MM.1S (cell line): ENCODE results near the gene AGPAT2.
A peak's percentile ranks its signal among the peaks of the same experiment; 100 is the strongest.

Experiments used
- DNase-seq: peaks from one replicate; pipeline ENCODE4 v3.0.0-alpha.2; 2015
- H2AFZ ChIP-seq: fragments of 300-600 bp; sonication (generic); 2 replicates; pipeline ENCODE4 v1.6.0; 2016; ENCODE audit warnings: antibody characterized with exemption, low read length
- H3F3A ChIP-seq: fragments of 300-600 bp; sonication (generic); 2 replicates; pipeline ENCODE4 v1.6.1; 2016; ENCODE audit warnings: mild to moderate bottlenecking, antibody characterized with exemption, low read length, moderate library complexity, mixed read lengths; ENCODE audit not compliant: insufficient read depth
- H3K27ac ChIP-seq: fragments of 300-600 bp; sonication (generic); 2 replicates; pipeline ENCODE4 v1.5.1; 2016; ENCODE audit warnings: mild to moderate bottlenecking, low read length
- H3K27me3 ChIP-seq: fragments of 300-600 bp; sonication (generic); replicated peaks from 2 replicates; pipeline ENCODE4 v1.6.0; 2016; ENCODE audit warnings: low read length; ENCODE audit not compliant: insufficient read depth
- H3K36me3 ChIP-seq: fragments of 300-600 bp; sonication (generic); replicated peaks from 2 replicates; pipeline ENCODE4 v1.6.1; 2016; ENCODE audit warnings: mild to moderate bottlenecking, low read length, mixed read lengths; ENCODE audit not compliant: insufficient read depth
- H3K4me1 ChIP-seq: fragments of 300-600 bp; sonication (generic); 2 replicates; pipeline ENCODE4 v1.6.1; 2016; ENCODE audit warnings: low read length, mixed read lengths
- H3K4me2 ChIP-seq: fragments of 300-600 bp; sonication (generic); 2 replicates; pipeline ENCODE4 v1.6.0; 2016; ENCODE audit warnings: low read depth, low read length
- H3K4me3 ChIP-seq: fragments of 300-600 bp; sonication (generic); 2 replicates; pipeline ENCODE4 v1.5.1; 2016; ENCODE audit warnings: low read length, mixed read lengths
- H3K79me2 ChIP-seq: fragments of 300-600 bp; sonication (generic); 2 replicates; pipeline ENCODE4 v1.6.1; 2016; ENCODE audit warnings: mixed run types, low read length, mixed read lengths
- H3K9ac ChIP-seq: fragments of 300-600 bp; sonication (generic); 2 replicates; pipeline ENCODE4 v1.6.1; 2016; ENCODE audit warnings: low read length, mixed read lengths
- H3K9me2 ChIP-seq: fragments of 300-600 bp; sonication (generic); replicated peaks from 2 replicates; pipeline ENCODE4 v1.6.1; 2016; ENCODE audit warnings: mild to moderate bottlenecking, low read length, mixed read lengths; ENCODE audit not compliant: insufficient read depth
- H3K9me3 ChIP-seq: fragments of 300-600 bp; sonication (generic); replicated peaks from 2 replicates; pipeline ENCODE4 v1.6.1; 2016; ENCODE audit warnings: mild to moderate bottlenecking, low read length, mixed read lengths; ENCODE audit not compliant: insufficient read depth
- H4K20me1 ChIP-seq: fragments of 300-600 bp; sonication (generic); 2 replicates; pipeline ENCODE4 v1.6.1; 2016; ENCODE audit warnings: mild to moderate bottlenecking, low read length, moderate library complexity, mixed read lengths; ENCODE audit not compliant: insufficient read depth
- EZH2 ChIP-seq: fragments of 300-600 bp; sonication (generic); optimal IDR thresholded peaks from 2 replicates; pipeline ENCODE3; 2017; ENCODE audit warnings: low read depth, mild to moderate bottlenecking, antibody characterized with exemption, low read length, mixed read lengths
- EZH2phosphoT487 ChIP-seq: fragments of 300-600 bp; sonication (generic); IDR thresholded peaks from 2 replicates; pipeline ENCODE4 v1.6.1; 2018; ENCODE audit warnings: antibody characterized with exemption, low read length
- TF ChIP-seq, protein P1 (sequence below): fragments of 300-600 bp; sonication (generic); IDR thresholded peaks from 2 replicates; pipeline ENCODE4 v1.5.1; 2016; ENCODE audit warnings: antibody characterized with exemption, low read length, mixed read lengths

AGPAT2 gene

DNA sequence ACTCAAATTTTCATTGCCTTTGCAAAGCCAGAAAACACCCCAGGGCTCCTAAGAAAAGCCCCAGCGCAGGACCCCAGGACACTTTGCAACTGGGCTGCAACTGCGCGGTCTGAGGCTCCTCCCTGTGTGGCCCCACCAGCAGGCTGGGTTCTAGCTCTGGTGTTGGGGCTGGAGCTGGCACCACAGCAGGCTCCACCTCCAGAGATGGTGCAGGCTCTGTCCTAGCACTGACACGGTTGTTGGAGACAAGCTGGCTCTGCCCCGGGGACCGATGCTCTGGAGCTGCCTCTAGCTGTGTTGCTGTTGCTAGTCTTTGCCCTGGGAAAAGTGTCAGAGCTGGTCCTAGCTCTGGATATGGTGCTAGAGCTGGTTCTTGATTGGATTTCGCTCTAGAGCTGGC, 41.9 kb upstream of the AGPAT2 start:
- Histone ChIP-seq H3K4me2 (peak overlapping the region; percentile 99; the same call in 1 of the 2 replicates), H3K4me1 (peaks cover 17% of the 10 kb centered on the region), H3K79me2 (peaks cover 28% of the 10 kb centered on the region), H3K36me3 (peaks cover 12% of the 10 kb centered on the region), H3K27me3 (peaks cover 14% of the 10 kb centered on the region), H3K9me2 (no peaks in the 10 kb centered on the region), H3K9ac (no peak overlapping the region), H3K9me3 (no peaks in the 10 kb centered on the region), H3K4me3 (peak overlapping the region; percentile 80; the same call in 1 of the 2 replicates), H4K20me1 (peaks cover 23% of the 10 kb centered on the region), H2AFZ (no peak overlapping the region), H3F3A (peaks cover 26% of the 10 kb centered on the region), H3K27ac (no peak overlapping the region)
- TF ChIP-seq EZH2phosphoT487 (no peak), EZH2 (no peak)
- TF ChIP-seq, protein P1, sequence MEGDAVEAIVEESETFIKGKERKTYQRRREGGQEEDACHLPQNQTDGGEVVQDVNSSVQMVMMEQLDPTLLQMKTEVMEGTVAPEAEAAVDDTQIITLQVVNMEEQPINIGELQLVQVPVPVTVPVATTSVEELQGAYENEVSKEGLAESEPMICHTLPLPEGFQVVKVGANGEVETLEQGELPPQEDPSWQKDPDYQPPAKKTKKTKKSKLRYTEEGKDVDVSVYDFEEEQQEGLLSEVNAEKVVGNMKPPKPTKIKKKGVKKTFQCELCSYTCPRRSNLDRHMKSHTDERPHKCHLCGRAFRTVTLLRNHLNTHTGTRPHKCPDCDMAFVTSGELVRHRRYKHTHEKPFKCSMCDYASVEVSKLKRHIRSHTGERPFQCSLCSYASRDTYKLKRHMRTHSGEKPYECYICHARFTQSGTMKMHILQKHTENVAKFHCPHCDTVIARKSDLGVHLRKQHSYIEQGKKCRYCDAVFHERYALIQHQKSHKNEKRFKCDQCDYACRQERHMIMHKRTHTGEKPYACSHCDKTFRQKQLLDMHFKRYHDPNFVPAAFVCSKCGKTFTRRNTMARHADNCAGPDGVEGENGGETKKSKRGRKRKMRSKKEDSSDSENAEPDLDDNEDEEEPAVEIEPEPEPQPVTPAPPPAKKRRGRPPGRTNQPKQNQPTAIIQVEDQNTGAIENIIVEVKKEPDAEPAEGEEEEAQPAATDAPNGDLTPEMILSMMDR, result no peak
- DNase-seq, result no peak

DNA sequence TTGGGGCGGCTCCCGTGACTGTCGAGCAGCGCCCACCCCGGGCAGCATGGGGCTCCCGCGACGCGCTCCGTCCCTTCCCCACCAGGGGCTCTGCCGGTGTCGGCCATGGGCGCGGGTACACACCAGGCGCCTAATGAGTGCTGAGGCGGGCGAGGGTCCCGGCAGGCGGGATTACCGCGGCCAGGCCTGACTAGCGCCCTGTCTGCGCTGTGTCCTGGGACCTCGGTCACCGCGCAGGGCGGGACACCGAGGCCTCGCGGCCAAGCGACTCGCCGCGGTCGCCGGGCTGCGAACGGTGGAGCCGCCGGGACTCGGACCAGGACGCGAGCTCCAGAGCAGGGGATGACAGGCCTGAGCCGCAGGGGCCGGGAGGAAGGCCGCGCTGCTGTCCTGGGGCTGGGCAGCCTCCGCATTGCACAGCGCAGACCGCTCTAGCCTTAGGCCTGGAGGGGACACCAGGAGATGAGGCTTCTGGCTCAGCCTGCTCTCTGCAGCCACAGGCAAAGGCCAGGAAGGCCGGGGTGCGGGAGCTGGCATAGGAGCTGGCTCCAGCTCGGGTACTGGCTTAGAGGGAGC, 41.4 kb upstream of the AGPAT2 start:
- Histone ChIP-seq H3F3A (peaks cover 31% of the 10 kb centered on the region), H3K27me3 (peaks cover 10% of the 10 kb centered on the region), H3K9me3 (no peaks in the 10 kb centered on the region), H3K27ac (no peak overlapping the region), H2AFZ (peak overlapping the region; percentile 95), H3K4me2 (peak overlapping the region; percentile 99), H3K4me3 (peak overlapping the region; percentile 80), H3K9ac (peak overlapping the region; percentile 78), H4K20me1 (peaks cover 28% of the 10 kb centered on the region), H3K36me3 (peaks cover 12% of the 10 kb centered on the region), H3K9me2 (no peaks in the 10 kb centered on the region), H3K4me1 (peaks cover 17% of the 10 kb centered on the region), H3K79me2 (peaks cover 28% of the 10 kb centered on the region)
- peak; percentile 16 for DNase-seq
- TF ChIP-seq EZH2 (no peak), EZH2phosphoT487 (no peak)
- TF ChIP-seq, protein P1, result no peak

DNA sequence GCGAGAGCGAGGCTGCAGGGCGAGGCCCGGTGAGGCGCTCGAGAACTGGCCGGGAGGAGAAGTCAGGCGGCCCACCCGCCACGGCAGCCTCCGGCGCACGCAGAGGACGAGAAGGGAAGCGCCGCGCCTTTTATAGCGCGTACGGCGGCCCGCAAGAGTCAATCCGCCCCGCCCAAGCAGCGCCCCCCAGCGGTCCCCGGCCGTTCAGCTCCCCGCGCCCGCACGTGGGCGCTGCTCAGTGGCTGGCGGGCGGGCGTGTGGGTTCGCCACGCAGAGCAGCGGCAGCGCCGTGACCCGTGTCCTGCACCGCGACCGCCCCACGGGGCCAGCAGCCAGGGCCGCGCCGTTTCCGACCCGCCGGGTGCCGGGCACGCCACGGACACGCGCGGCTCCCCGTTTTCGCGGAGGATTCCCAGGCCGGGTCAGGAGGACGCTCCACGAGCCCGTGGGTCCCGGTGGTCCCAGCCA, 40.9 kb upstream of the AGPAT2 start:
- Histone ChIP-seq H3K79me2 (peaks cover 28% of the 10 kb centered on the region), H2AFZ (peak overlapping the region; percentile 95), H3F3A (peaks cover 35% of the 10 kb centered on the region), H3K9ac (peak overlapping the region; percentile 78), H3K27me3 (peaks cover 6% of the 10 kb centered on the region), H3K9me3 (no peaks in the 10 kb centered on the region), H3K4me3 (peak overlapping the region; percentile 80), H4K20me1 (peaks cover 34% of the 10 kb centered on the region), H3K36me3 (peaks cover 12% of the 10 kb centered on the region), H3K4me2 (peak overlapping the region; percentile 99), H3K9me2 (no peaks in the 10 kb centered on the region), H3K27ac (no peak overlapping the region), H3K4me1 (peaks cover 17% of the 10 kb centered on the region)
- TF ChIP-seq EZH2phosphoT487 (no peak), EZH2 (no peak)
- TF ChIP-seq, protein P1, result peak; percentile 68
- peak; percentile 82 for DNase-seq
